Fibroblast of mammary gland (primary cell): ENCODE results near the gene ZNF776.
"Not testable (repeated sequence)": the region's sequence is repeated elsewhere in the genome, so short reads cannot be mapped to it uniquely, and the experiment has no call there.

Source experiments
- DNase-seq: peaks from one replicate; pipeline ENCODE4 v3.0.0-alpha.2; 2010; ENCODE audit warnings: low read depth
- H3K4me3 ChIP-seq: 2 replicates; pipeline ENCODE4 v1.5.1; 2011; ENCODE audit warnings: low read depth, mild to moderate bottlenecking, low read length, moderate library complexity; ENCODE audit not compliant: control insufficient read depth
- CTCF ChIP-seq: conservative IDR thresholded peaks from 2 replicates; pipeline ENCODE4 v1.5.1; 2011; ENCODE audit warnings: low read depth, low read length, inconsistent platforms; ENCODE audit not compliant: control insufficient read depth, insufficient read depth

Gene ZNF776

DNA sequence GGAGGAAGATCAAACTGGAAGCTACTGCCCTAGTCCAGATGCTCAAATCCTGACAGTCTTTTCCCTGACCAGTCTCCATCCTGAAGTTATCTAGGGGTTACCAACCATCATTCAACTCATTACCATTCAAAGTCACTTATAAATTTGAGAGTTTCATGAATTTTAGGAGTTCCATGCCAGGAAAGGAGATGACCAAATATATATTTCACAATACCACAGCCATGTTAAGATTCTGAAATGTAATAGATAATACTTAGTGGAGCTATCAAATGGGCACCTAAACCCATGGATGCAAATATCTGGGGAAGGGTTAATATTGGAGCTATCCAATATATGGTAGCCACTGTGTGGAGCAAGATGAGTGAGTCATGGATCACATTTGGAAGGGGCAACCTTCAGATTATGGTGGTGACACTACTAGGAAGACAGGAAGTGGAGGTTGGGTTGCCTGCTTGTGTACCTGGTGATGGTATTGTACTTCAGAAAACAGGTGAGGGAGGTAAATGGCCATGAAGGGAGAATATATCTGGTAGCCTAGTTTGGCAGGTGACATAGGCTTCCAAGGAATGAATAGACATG is 41.6 kb downstream of the ZNF776 start:
- TF ChIP-seq CTCF = no peak
- H3K4me3 ChIP-seq = no peak overlapping the region
- DNase-seq = no peak

GRCh38 chr19:57789288-57789687 is 42.7 kb downstream of the ZNF776 start:
- TF ChIP-seq CTCF = no peak
- no peak for DNase-seq
- H3K4me3 ChIP-seq = no peak overlapping the region

DNA sequence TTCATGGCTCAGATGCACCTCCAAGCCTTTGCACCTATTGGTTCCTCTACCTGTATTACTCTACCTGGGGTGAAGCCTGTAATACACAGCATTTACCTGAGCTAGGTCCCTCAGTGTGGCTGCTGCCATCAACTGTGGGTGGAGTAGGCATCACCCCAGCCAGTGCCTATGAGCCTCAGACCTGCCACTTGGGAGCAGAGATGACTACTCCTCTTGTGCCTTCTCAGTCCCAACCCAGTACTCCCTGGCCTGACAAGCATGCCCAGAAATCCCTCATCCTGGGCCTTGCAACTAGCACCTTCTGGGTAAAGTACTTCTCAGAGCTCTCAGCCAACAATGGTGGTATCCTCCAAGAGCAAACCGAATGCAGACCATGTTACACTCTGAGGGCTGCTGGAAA is 50.0 kb downstream of the ZNF776 start:
- not testable (repeated sequence) for DNase-seq, H3K4me3 ChIP-seq

DNA sequence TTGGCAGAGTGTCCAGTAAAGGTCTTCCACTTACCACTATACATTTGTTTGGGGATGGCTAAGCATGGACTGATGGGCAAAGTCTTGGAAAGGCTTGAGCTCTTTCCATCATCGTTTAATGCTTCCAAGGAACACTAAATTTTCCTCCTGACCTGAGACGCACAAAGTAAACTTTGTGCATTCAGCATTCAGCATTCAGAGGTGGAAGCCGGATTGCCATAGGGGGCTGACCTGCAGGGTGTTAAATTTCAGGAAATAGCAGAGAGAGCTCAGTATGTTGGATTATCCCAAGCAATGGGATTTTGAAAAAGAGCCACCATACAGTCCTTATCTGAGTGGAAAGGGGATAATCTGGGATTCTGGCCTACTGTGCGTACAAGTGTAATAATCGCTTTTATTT is 54.1 kb downstream of the ZNF776 start:
- no peak for TF ChIP-seq CTCF
- no peak for DNase-seq
- no peak overlapping the region for H3K4me3 ChIP-seq

DNA sequence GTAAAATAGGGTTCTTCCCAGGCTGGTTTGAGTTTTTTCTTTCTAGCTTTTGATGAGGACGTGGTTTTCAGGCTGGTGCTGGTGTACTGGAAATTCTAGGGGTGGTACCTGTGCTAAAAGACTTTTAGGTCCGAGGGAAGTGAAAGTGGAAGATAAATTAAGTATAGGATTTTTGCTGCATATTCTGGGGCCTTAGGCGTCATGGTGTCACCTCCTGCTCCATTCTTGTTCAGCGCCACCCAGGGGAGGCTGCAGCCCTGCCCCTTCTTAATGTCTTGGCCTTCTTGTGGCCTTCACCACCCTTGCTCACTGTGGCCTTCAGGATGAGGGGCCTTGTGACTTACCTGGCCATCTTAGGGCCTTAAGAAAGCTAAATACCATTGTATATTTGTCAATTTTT is 55.7 kb downstream of the ZNF776 start:
- no peak for TF ChIP-seq CTCF
- H3K4me3 ChIP-seq = no peak overlapping the region
- no peak for DNase-seq

GRCh38 chr19:57803265-57803593 is 56.6 kb downstream of the ZNF776 start:
- peak overlapping the region; percentile 72 for H3K4me3 ChIP-seq
- no peak for DNase-seq
- no peak for TF ChIP-seq CTCF

DNA sequence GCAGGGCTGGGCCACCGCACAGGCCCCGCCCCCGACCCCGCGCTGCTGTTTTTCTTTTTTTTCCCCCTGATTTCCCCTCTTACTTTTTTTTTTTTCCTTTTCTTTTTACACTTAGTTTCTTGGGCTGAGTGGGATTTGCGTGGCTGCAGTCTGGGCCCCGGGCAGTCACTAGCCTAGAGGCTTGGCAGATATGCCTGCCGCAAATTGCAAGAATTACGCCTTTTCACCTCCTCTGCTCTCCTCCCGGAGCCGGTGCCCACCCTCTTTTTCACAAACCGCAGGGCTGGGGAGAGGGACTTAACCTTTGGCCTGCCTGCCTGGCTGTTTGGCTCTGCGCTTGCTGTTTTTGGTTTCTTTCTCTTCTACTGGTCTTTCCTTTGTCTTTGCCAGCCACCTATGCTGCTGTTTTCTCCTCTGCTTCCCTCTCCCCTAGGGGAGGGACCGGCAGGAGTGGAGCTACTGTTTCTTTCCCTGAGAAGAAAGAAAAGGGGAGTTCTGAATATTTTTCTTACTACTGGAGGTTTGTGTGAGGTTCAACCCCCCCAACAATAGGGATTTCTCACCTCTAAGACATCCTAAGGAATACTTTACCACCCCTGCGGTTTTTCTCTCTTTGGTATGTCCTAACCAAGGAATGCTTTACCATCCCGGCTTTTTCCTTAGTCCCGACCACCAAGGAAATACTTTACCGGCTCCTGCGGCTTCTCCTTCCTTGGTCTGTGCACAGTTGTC is 57.1 kb downstream of the ZNF776 start:
- peak; percentile 62 for DNase-seq
- TF ChIP-seq CTCF = no peak
- peak overlapping the region; percentile 72 for H3K4me3 ChIP-seq
